Measurements from ENCODE around the gene LMX1B.

Gene LMX1B

GRCh38 chr9:126701813-126702140, 88.0 kb downstream of the LMX1B start:
- DNase-seq (ENCODE audit: insufficient read length, low spot score) (no peak), FAIRE-seq (no peak)
- TF ChIP-seq POLR2A (IDR thresholded peaks at IDR 0.05; ENCODE audit: low read depth, low read length) (no peak), TAF1 (IDR thresholded peaks at IDR 0.05; ENCODE audit: low read depth, low read length) (no peak)

- TF ChIP-seq POLR2A (IDR thresholded peaks at IDR 0.05; ENCODE audit: low read depth, low read length), result no peak
- no peak for TF ChIP-seq POLR2AphosphoS5 (IDR thresholded peaks at IDR 0.05; ENCODE audit: low read depth, low read length)
- TF ChIP-seq SPI1 (IDR thresholded peaks at IDR 0.05; ENCODE audit: low read depth, low read length), result no peak
- TF ChIP-seq PAX5 (IDR thresholded peaks at IDR 0.05; ENCODE audit: insufficient read depth, low read length, severe bottlenecking), result no peak
- no peak for TF ChIP-seq POU2F2 (IDR thresholded peaks at IDR 0.05; ENCODE audit: low read depth, low read length)
- no peak for TF ChIP-seq TAF1 (IDR thresholded peaks at IDR 0.05; ENCODE audit: low read depth, low read length)
- DNase-seq (ENCODE audit: insufficient read length, low spot score) (peak; percentile 54), FAIRE-seq (no peak)
These were observed 88.6 kb downstream of the LMX1B start for GRCh38 chr9:126702151-126703001.

GRCh38 chr9:126703002-126703865, 89.5 kb downstream of the LMX1B start:
- no peak for FAIRE-seq
- TF ChIP-seq POU2F2 (IDR thresholded peaks at IDR 0.05; ENCODE audit: low read depth, low read length), result no peak
- DNase-seq (ENCODE audit: insufficient read length, low spot score), result no peak

GRCh38 chr9:126703866-126704156, 90.1 kb downstream of the LMX1B start:
- no peak for TF ChIP-seq PAX5 (IDR thresholded peaks at IDR 0.05; ENCODE audit: insufficient read depth, low read length, severe bottlenecking)
- TF ChIP-seq POU2F2 (IDR thresholded peaks at IDR 0.05; ENCODE audit: low read depth, low read length), result no peak
- no peak for TF ChIP-seq TAF1 (IDR thresholded peaks at IDR 0.05; ENCODE audit: low read depth, low read length)
- TF ChIP-seq POLR2AphosphoS5 (IDR thresholded peaks at IDR 0.05; ENCODE audit: low read depth, low read length), result no peak
- no peak for TF ChIP-seq POLR2A (IDR thresholded peaks at IDR 0.05; ENCODE audit: low read depth, low read length)
- no peak for TF ChIP-seq SPI1 (IDR thresholded peaks at IDR 0.05; ENCODE audit: low read depth, low read length)
- DNase-seq (ENCODE audit: insufficient read length, low spot score) (no peak), FAIRE-seq (no peak)

- FAIRE-seq (peak; percentile 5), DNase-seq (ENCODE audit: insufficient read length, low spot score) (peak; percentile 24)
- TF ChIP-seq POLR2AphosphoS5 (IDR thresholded peaks at IDR 0.05; ENCODE audit: low read depth, low read length) (no peak), PAX5 (IDR thresholded peaks at IDR 0.05; ENCODE audit: insufficient read depth, low read length, severe bottlenecking) (no peak), POU2F2 (IDR thresholded peaks at IDR 0.05; ENCODE audit: low read depth, low read length) (no peak), POLR2A (IDR thresholded peaks at IDR 0.05; ENCODE audit: low read depth, low read length) (no peak), TAF1 (IDR thresholded peaks at IDR 0.05; ENCODE audit: low read depth, low read length) (no peak), SPI1 (IDR thresholded peaks at IDR 0.05; ENCODE audit: low read depth, low read length) (no peak)
These were observed 90.6 kb downstream of the LMX1B start for GRCh38 chr9:126704157-126704891.

GRCh38 chr9:126704892-126705766, 91.4 kb downstream of the LMX1B start:
- TF ChIP-seq POLR2A (IDR thresholded peaks at IDR 0.05; ENCODE audit: low read depth, low read length) (no peak), PAX5 (IDR thresholded peaks at IDR 0.05; ENCODE audit: insufficient read depth, low read length, severe bottlenecking) (peak; percentile 67), POLR2AphosphoS5 (IDR thresholded peaks at IDR 0.05; ENCODE audit: low read depth, low read length) (no peak), TAF1 (IDR thresholded peaks at IDR 0.05; ENCODE audit: low read depth, low read length) (no peak), SPI1 (IDR thresholded peaks at IDR 0.05; ENCODE audit: low read depth, low read length) (no peak), POU2F2 (IDR thresholded peaks at IDR 0.05; ENCODE audit: low read depth, low read length) (no peak)
- peak; percentile 94 for FAIRE-seq
- DNase-seq (ENCODE audit: insufficient read length, low spot score), result peak; percentile 86

GRCh38 chr9:126705767-126706697, 92.3 kb downstream of the LMX1B start:
- DNase-seq (ENCODE audit: insufficient read length, low spot score) (peak; percentile 63), FAIRE-seq (peak; percentile 56)
- TF ChIP-seq POU2F2 (IDR thresholded peaks at IDR 0.05; ENCODE audit: low read depth, low read length), result no peak
- no peak for TF ChIP-seq PAX5 (IDR thresholded peaks at IDR 0.05; ENCODE audit: insufficient read depth, low read length, severe bottlenecking)

- no peak for TF ChIP-seq POLR2A (IDR thresholded peaks at IDR 0.05; ENCODE audit: low read depth, low read length)
- no peak for TF ChIP-seq PAX5 (IDR thresholded peaks at IDR 0.05; ENCODE audit: insufficient read depth, low read length, severe bottlenecking)
- no peak for DNase-seq (ENCODE audit: insufficient read length, low spot score)
- FAIRE-seq, result no peak
These were observed 92.9 kb downstream of the LMX1B start for GRCh38 chr9:126706698-126707053.

Data from GM12891 (cell line).